Chondrocyte (in vitro differentiated cells): ENCODE measurements around the gene OR2T34. TPM values are rescaled to one million over a fixed set of nuclear protein-coding genes. Genes with fewer than 3 reads are reported as not detected.

Source experiments
- total RNA-seq: library from RNA; stranded (reverse); gene quantifications from 3 replicates; pipeline ENCODE4 v1.2.1, GENCODE V29; 2021

OR2T34 gene
- total RNA-seq, 1 donor from 2014 or later, result not detected

Other genes with a start within 250 kb of the OR2T34 start
- gene OR14C36, start 226.0 kb downstream of the OR2T34 start, total RNA-seq, result not detected in 3 replicates
- not detected in 3 replicates for gene OR2T4, start 213.1 kb downstream of the OR2T34 start, total RNA-seq
- not detected in 3 replicates for gene OR2T6, start 199.0 kb downstream of the OR2T34 start, total RNA-seq
- gene OR2T1, start 171.7 kb downstream of the OR2T34 start, total RNA-seq, result not detected in 3 replicates
- not detected in 3 replicates for gene OR2T2, start 129.1 kb downstream of the OR2T34 start, total RNA-seq
- not detected in 3 replicates for gene OR2T3, start 101.4 kb downstream of the OR2T34 start, total RNA-seq
- gene OR2T5, start 86.2 kb downstream of the OR2T34 start, total RNA-seq, result not detected in 3 replicates
- not detected in 3 replicates for gene OR2G6, start 66.7 kb downstream of the OR2T34 start, total RNA-seq
- not detected in 3 replicates for gene OR2T29, start 12.0 kb downstream of the OR2T34 start, total RNA-seq
- gene OR2T10, start 22.9 kb upstream of the OR2T34 start, total RNA-seq, result not detected in 3 replicates
- gene OR2T11, start 60.3 kb upstream of the OR2T34 start, total RNA-seq, result not detected in 3 replicates
- gene OR2T35, start 70.5 kb upstream of the OR2T34 start, total RNA-seq, result not detected in 3 replicates
- not detected in 3 replicates for gene OR2T27, start 80.8 kb upstream of the OR2T34 start, total RNA-seq
- gene OR14I1, start 128.0 kb upstream of the OR2T34 start, total RNA-seq, result not detected in 3 replicates
- gene LYPD8, start 181.0 kb upstream of the OR2T34 start, total RNA-seq, result not detected in 3 replicates